NCI-H1092 (cell line): ENCODE data around the gene TNMD.

Experiments used
- DNase-seq: peaks from one replicate; lab custom pipeline; 2025; lab: John Stamatoyannopoulos, UW

Gene TNMD

DNA sequence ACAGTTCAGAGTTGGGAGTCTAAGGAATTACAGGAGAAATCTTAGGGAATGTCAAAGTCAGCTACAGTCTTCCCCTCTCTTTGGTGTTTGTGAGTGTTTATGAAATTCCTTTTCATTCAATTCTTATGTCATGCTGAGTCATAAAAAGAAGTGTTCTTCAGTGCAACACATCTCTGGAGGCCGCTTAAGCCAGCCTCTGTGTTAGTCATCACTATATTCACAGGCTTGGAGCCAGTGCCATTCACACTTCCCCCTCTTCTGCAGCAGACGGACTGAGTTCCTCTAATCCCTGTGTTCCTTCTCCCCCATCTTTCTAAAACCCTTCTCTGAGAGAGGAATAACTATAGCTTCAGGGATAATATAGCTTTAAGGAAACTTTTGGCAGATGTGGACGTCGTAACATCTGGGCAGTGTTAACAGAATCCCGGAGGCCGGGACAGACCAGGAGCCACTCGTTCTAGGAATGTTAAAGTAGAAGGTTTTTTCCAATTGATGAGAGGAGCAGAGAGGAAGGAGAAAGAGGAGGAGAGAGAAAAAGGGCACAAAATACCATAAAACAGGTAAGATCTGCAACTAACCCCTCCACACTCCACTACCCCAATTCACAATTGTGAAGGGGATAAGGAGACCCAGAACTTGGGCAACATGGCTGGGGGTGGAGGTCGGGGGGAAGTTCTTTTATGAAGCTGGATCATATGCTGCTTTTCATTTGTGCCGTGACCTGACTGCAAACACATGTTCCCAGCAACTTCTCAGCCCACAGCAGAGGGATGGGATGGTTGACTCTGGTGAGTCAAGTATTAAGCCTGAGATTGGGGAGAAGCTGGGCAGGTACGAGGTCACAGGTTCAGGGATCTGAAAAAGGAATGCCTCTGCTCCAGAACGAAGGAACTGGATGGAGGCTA, 59.5 kb downstream of the TNMD start, which contains the start of gene SRPX2:
SRPX2 (plus strand) TSS at position 244 of the 905 bp plus-strand sequence. CDS start 2,124 bp downstream, outside the sequence.
- no peak for DNase-seq

DNA sequence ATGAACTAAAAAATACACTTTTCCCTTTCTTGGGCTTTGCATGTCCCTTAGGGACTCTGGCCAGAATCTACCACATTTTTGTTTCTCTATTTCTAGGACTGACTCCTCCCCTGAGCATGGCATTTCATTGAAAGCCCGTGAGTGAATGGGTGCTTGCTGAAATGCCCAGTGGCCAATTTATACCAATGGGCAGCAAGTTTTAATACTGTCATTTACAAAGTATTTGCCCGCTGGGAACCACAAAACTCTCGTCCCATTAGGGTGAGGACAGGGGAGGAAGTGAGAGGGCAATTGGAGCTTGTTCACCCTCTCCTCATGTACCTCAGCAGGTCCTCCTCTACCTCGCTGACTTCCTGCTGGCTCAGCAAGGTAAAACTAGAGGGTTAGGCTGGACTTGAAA, 60.4 kb downstream of the TNMD start:
- no peak for DNase-seq

DNA sequence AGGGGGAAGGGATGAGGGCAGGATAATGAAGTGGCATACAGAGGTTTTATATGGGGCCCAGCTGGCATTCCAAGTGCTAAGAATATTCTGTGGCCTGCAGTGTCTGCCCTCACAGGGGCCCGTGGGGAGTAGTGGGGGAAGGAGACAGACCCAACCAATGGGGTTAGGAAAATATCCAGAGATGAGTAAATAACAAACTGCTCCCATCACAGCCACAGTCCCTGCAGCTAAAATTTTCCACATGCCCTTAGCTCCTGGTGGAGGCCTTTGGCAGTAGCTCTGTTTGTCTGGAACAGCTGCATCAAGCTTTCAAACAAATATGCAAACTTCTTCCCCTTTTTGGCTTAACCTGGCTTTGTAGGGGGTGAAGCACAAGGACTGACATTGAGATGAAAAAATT, 62.4 kb downstream of the TNMD start:
- no peak for DNase-seq

DNA sequence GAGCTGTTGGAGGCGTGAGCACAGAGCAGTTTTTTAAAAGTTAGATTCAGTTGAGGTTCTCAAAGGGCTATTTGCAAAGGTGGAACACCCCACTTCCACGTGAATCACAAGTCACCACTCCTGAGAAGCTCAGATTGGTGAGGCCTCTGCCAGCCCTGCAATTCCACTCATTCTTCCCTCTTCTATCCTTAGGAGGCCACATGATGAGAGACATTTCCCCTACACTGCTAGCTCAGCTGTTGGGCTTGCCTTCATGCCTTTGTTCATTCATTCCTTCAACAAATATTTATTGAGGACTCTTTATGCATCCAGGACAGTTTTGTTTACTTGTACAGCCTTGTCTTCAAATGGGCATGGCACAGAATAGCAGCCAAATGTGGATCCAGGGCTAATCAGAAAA, 63.0 kb downstream of the TNMD start:
- DNase-seq: peak; percentile 9

DNA sequence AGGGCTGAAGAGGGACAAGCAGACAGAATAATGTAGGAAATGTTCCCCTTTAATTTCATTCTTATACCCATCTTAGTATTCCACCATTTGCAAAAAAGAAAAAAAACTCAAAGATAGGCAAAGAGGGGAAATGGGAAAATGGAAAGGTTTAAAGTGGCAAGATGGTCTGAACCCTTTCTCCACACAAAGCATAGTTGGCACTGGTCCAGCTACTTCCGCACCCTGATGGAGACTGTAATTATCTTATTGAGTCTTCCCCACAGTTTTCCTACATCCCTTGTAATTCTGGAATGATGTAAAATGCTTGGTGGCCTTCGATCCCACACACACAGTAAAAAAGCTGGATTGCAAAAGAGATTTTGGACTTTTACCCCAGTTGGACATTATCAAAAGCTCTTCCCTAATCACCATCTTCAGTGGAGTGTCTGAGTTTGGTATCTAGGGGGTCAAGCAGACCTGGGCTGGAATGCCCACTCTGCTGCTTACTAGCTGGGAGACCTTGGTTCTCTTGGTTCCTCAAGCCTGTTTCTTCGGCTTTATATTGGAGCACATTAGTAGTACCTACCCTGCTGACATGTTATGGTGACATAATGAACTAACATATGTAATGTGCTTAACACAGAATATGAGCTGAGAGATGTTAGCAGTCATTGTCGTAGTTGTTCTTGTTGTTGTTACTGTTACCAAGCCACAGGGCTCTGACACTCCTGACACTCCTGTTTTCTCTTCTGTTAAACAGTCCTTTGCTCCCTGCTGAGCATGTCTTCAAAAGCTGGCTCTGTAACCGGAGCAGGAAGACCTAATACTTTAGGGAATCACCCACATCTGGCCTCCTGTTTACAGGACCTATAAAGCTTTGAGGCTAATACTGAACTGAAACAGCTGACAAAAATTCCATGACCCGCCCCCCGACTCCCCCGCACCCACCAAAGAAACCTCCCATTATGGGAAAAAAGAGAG, 64.0 kb downstream of the TNMD start:
- DNase-seq: no peak
